Memory B cell (primary cell): ENCODE data around the gene GBP5.
"Not testable (repeated sequence)": the region's sequence is repeated elsewhere in the genome, so short reads cannot be mapped to it uniquely, and the experiment has no call there.

Experiments
- ATAC-seq: fragments of 150-1000 bp; cut with Tn5 transposase; 2 replicates; pipeline ENCODE4 v1.10.0; 2021; ENCODE audit warnings: low read depth, mild to moderate bottlenecking, moderate library complexity
- DNase-seq, 2 donors: peaks; one replicate each; pipeline ENCODE4 v3.0.0; 2022; ENCODE audit warnings: low spot score in 2 of 2
- H3K27ac Mint-ChIP-seq: one replicate; pipeline ENCODE4 v1.8.0; 2022; ENCODE audit warnings: mild to moderate bottlenecking, moderate library complexity, mixed read lengths
- H3K27me3 Mint-ChIP-seq: one replicate; pipeline ENCODE4 v1.8.0; 2022; ENCODE audit warnings: mixed read lengths
- H3K36me3 Mint-ChIP-seq: one replicate; pipeline ENCODE4 v1.8.0; 2022; ENCODE audit warnings: mild to moderate bottlenecking, mixed read lengths
- H3K4me1 Mint-ChIP-seq: one replicate; pipeline ENCODE4 v1.8.0; 2022; ENCODE audit warnings: mixed read lengths
- H3K4me3 Mint-ChIP-seq: one replicate; pipeline ENCODE4 v1.8.0; 2022; ENCODE audit warnings: mild to moderate bottlenecking, moderate library complexity, mixed read lengths
- H3K9me3 Mint-ChIP-seq: one replicate; pipeline ENCODE4 v1.8.0; 2022; ENCODE audit warnings: mixed read lengths

The GBP5 gene

DNA sequence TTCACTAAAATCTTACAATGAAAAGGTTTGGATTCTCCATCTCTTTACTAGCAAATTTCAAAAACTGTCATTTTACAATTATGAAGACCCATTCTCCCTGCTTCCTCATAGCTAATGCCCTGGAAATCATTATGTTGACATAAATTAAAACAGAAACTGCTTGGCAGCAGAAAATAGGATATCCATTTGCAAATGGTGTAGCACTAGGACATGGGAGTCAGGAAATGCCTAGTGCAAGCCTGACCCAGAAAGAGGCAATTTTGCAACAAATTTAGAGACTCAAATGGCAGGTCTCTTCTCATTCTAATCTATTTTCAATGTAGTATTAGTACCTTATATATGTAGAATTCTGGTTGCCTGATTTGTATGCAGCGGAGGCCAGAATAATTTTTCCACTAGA lies 2.2 kb downstream of the GBP5 start:
- ATAC-seq, result no peak
- Mint-ChIP-seq H3K36me3 (peaks cover 12% of the 10 kb centered on the region), H3K27ac (no peak overlapping the region), H3K27me3 (no peaks in the 10 kb centered on the region), H3K9me3 (no peaks in the 10 kb centered on the region), H3K4me3 (no peak overlapping the region), H3K4me1 (peaks cover 18% of the 10 kb centered on the region)
- DNase-seq, result no peak

- H3K27me3 Mint-ChIP-seq, result no peaks in the 10 kb centered on the region
- no peak overlapping the region for H3K27ac Mint-ChIP-seq
- no peak for ATAC-seq
- peaks cover 12% of the 10 kb centered on the region for H3K36me3 Mint-ChIP-seq
- no peaks in the 10 kb centered on the region for H3K9me3 Mint-ChIP-seq
- H3K4me3 Mint-ChIP-seq, result no peak overlapping the region
- no peak for DNase-seq
- peaks cover 15% of the 10 kb centered on the region for H3K4me1 Mint-ChIP-seq
Observed at GRCh38 chr1:89269277-89269676, 3.4 kb downstream of the GBP5 start.

DNA sequence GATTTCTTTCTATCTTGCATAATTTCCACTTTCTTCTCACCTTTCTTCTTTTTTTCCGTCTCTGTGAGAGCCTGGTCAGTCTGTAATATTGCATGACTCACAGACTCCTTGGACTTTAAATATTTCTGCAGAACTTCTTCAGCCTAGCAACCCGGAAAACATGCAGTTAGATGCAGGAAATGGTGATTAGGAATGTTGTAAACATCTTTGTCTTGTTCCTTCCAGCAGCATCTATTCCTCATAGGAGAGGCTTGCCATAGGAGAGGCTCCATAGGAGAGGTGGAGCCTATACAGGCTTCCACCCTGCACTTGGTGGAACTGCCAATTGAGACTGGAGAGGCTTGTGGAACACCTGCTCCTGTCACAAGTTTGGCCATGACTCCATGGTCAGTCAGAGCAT lies 10.0 kb downstream of the GBP5 start:
- no peak for DNase-seq
- Mint-ChIP-seq H3K27ac (no peak overlapping the region), H3K36me3 (peaks cover 34% of the 10 kb centered on the region), H3K4me3 (no peak overlapping the region), H3K4me1 (peaks cover 6% of the 10 kb centered on the region), H3K27me3 (no peaks in the 10 kb centered on the region), H3K9me3 (peaks cover 5% of the 10 kb centered on the region)
- no peak for ATAC-seq

- H3K27me3 Mint-ChIP-seq, result no peaks in the 10 kb centered on the region
- ATAC-seq (no peak), DNase-seq (no peak)
- no peak overlapping the region for H3K27ac Mint-ChIP-seq
- no peak overlapping the region for H3K4me3 Mint-ChIP-seq
- H3K36me3 Mint-ChIP-seq, result peaks cover 37% of the 10 kb centered on the region
- peaks cover 8% of the 10 kb centered on the region for H3K4me1 Mint-ChIP-seq
- H3K9me3 Mint-ChIP-seq, result peaks cover 7% of the 10 kb centered on the region
Observed at GRCh38 chr1:89261926-89262515, 10.6 kb downstream of the GBP5 start.

DNA sequence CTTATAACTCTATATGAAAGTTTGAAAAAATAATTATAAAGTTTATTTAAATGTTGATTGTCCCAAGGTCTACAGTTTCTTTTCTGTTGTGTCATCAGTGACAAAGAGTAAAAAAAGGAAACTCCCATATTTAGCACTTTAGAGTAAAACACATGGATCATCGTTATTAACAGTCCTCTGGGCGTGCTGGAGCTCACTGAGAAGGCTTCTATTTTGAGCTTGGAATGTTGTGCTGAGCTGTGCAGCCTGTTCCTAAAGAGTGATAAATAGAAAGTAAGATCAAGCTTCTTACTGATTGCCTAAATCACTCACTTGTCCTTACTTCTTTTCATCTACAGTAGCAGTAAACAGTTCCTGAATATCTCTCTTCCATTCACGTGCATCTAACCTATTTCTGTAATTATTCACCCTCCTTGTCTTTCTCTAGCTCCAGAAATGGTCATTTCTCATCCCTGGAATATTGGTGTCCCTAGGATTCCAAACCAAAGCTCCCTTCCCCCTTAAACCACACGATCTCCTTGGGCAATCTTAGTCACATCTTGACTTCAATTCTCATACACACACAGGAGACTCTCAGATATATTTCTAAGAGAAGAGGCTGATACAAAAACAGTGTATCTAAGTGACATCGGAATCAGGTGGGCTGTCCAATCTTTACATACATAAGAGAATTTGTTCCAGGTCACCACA lies 11.9 kb downstream of the GBP5 start:
- H3K36me3 Mint-ChIP-seq, result peaks cover 36% of the 10 kb centered on the region
- H3K4me1 Mint-ChIP-seq, result peaks cover 9% of the 10 kb centered on the region
- peaks cover 8% of the 10 kb centered on the region for H3K9me3 Mint-ChIP-seq
- no peaks in the 10 kb centered on the region for H3K27me3 Mint-ChIP-seq
- H3K4me3 Mint-ChIP-seq, result no peak overlapping the region
- DNase-seq (no peak), ATAC-seq (no peak)
- H3K27ac Mint-ChIP-seq, result peak overlapping the region; percentile 5

DNA sequence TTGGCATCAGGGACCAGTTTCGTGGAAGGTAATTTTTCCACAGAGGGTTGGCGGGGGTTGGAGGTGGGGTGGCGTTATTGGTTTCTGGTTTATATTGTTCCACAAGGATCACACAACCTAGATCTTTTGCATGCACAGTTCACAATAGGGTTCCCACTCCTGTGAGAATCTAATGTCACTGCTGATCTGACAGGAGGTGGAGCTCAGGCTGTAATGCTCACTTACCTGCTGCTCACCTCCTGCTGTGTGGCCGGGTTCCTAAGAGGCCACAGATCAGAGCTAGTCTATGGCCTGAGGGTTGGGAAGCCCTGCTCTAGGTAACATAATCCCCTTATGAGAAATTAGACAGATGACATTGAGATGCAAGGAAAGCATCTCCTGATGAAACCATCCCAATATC lies 12.6 kb downstream of the GBP5 start:
- DNase-seq, result no peak
- H3K4me1 Mint-ChIP-seq, result peaks cover 9% of the 10 kb centered on the region
- H3K36me3 Mint-ChIP-seq, result peaks cover 39% of the 10 kb centered on the region
- no peak for ATAC-seq
- peaks cover 10% of the 10 kb centered on the region for H3K9me3 Mint-ChIP-seq
- H3K27ac Mint-ChIP-seq, result no peak overlapping the region
- H3K27me3 Mint-ChIP-seq, result no peaks in the 10 kb centered on the region
- H3K4me3 Mint-ChIP-seq, result no peak overlapping the region

DNA sequence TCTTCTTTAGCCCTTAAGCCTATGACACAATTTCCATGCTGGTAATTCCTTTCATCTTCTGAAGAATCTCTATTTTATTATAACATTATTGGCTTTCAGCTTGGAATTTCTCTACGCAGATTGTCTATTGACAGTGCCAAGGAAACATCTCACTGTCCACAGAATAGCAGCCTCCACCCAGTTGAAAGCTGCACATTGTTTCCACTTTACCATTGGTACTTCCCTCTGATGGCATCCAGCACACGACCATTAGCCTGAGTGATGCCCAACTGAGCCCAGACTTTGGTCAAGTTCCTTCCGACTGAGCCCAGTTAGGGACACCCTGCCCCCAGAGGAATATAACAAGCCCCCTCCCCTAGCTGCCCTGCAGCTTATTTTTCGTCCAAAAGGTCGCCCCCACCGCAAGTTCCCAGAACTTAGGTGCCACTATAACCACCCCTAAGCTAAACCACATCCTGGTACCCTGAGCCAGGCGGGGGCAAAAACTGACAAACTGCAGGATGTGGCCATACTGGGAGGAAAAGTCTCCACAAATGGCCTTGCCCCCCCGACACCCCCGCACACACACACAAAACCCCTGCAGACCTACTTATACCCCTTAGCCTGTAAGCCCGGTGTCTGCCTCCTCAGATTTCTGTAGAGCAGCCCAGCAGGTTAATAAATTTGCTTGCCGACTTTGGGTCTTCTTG lies 13.2 kb downstream of the GBP5 start:
- H3K27me3 Mint-ChIP-seq, result no peaks in the 10 kb centered on the region
- ATAC-seq (no peak), DNase-seq (no peak)
- no peak overlapping the region for H3K4me3 Mint-ChIP-seq
- H3K27ac Mint-ChIP-seq, result no peak overlapping the region
- H3K9me3 Mint-ChIP-seq, result peaks cover 10% of the 10 kb centered on the region
- peaks cover 39% of the 10 kb centered on the region for H3K36me3 Mint-ChIP-seq
- peaks cover 9% of the 10 kb centered on the region for H3K4me1 Mint-ChIP-seq

DNA sequence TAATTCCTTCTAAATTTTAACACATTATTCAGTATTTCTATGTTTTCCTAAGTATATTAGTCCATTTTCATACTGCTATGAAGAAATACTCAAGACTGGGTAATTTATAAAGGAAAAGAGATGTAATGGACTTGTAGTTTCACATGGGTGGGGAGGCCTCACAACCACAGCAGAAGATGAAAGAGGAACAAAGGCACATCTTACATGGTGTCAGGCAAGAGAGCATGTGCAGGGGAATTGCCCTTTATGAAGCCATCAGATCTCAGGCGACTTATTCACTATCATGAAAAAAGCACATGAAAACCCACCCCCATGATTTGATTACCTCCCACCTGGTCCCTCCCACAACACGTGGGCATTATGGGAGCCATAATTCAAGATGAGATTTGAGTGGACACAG lies 15.6 kb downstream of the GBP5 start:
- Mint-ChIP-seq H3K27ac (peak overlapping the region; percentile 35), H3K4me3 (no peak overlapping the region), H3K9me3 (peaks cover 13% of the 10 kb centered on the region), H3K4me1 (peaks cover 9% of the 10 kb centered on the region), H3K36me3 (peaks cover 30% of the 10 kb centered on the region), H3K27me3 (no peaks in the 10 kb centered on the region)
- peak; percentile 83 for ATAC-seq
- no peak for DNase-seq

DNA sequence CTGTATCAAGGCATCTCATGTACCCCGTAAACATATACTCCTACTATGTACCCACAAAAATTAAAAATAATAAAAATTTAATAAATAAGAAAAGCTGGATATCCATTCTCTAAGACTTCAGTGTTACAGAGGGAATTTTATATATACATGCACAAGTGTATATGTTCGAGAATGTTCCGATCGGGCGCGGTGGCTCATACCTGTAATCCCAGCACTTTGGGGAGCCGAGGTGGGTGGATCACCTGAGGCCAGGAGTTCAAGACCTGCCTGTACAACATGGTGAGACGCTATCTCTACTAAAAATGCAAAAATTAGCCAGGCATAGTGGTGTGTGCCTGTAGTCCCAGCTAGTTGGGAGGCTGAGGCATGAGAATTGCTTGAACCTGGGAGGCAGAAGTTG lies 17.1 kb downstream of the GBP5 start:
- Mint-ChIP-seq H3K36me3 (peaks cover 22% of the 10 kb centered on the region), H3K9me3 (peaks cover 13% of the 10 kb centered on the region)
- H3K27ac Mint-ChIP-seq, H3K4me1 Mint-ChIP-seq, H3K4me3 Mint-ChIP-seq, H3K27me3 Mint-ChIP-seq, ATAC-seq, DNase-seq: not testable (repeated sequence)

GRCh38 chr1:89254658-89255287 lies 17.9 kb downstream of the GBP5 start:
- H3K27ac Mint-ChIP-seq, result no peak overlapping the region
- DNase-seq (no peak), ATAC-seq (no peak)
- H3K4me1 Mint-ChIP-seq, result peaks cover 7% of the 10 kb centered on the region
- H3K9me3 Mint-ChIP-seq, result peaks cover 13% of the 10 kb centered on the region
- H3K4me3 Mint-ChIP-seq, result no peak overlapping the region
- H3K36me3 Mint-ChIP-seq, result peaks cover 25% of the 10 kb centered on the region
- H3K27me3 Mint-ChIP-seq, result no peaks in the 10 kb centered on the region

GRCh38 chr1:89243046-89243445 lies 29.6 kb downstream of the GBP5 start:
- Mint-ChIP-seq H3K4me3 (no peak overlapping the region), H3K27ac (no peak overlapping the region), H3K9me3 (peaks cover 3% of the 10 kb centered on the region), H3K27me3 (no peaks in the 10 kb centered on the region), H3K36me3 (peaks cover 3% of the 10 kb centered on the region), H3K4me1 (peaks cover 7% of the 10 kb centered on the region)
- ATAC-seq, result no peak
- DNase-seq, result no peak
